Adrenal gland (tissue), 12 donors: Measurements from ENCODE around the gene KRTAP10-2. TPM values are rescaled to one million over a fixed set of nuclear protein-coding genes. Genes with fewer than 3 reads are reported as not detected.

ENCODE experiments used
- DNase-seq, 7 donors: peaks; one replicate each; pipeline ENCODE4 v3.0.0-alpha.2; 2019 to 2020
- H3K27ac ChIP-seq, 5 donors: fragments of 200-600 bp; sonication (generic) in 4 of 5; 1 replicate in 3 of 5; 2 replicates in 2 of 5; pipeline versions ENCODE4 v1.5.1 to v1.8.0; 2016 to 2020; ENCODE audit warnings: mild to moderate bottlenecking in 1 of 5
- H3K27me3 ChIP-seq: fragments of 200-600 bp; 2 replicates; pipeline ENCODE4 v1.8.0; 2021
- H3K36me3 ChIP-seq, 2 donors: fragments of 200-600 bp; replicated peaks in 1 of 2; 1 replicate in 1 of 2; 2 replicates in 1 of 2; pipeline versions ENCODE4 v1.5.1 to v1.8.0; 2018 to 2022
- H3K4me1 ChIP-seq, 2 donors: fragments of 200-600 bp; replicated peaks in 1 of 2; 1 replicate in 1 of 2; 2 replicates in 1 of 2; pipeline versions ENCODE4 v1.5.1 to v1.8.0; 2018 to 2021
- H3K4me3 ChIP-seq, 4 donors: fragments of 200-600 bp; sonication (generic) in 3 of 4; one replicate each; pipeline ENCODE4 v1.5.1; 2016 to 2018
- H3K9me3 ChIP-seq, 3 donors: fragments of 200-600 bp; sonication (generic) in 1 of 3; replicated peaks in 1 of 3; 1 replicate in 2 of 3; 2 replicates in 1 of 3; pipeline versions ENCODE4 v1.5.1 to v1.8.0; 2016 to 2021
- CTCF ChIP-seq, 6 experiments: fragments of 450-650 bp in 4 of 6; fragments of 200-600 bp in 2 of 6; sonication (generic) in 1 of 6; IDR thresholded peaks; 1 replicate in 5 of 6; 2 replicates in 1 of 6; pipeline versions ENCODE4 v1.5.1 to v1.8.0; 2016 to 2021; ENCODE audit warnings: antibody characterized with exemption in 6 of 6, mild to moderate bottlenecking in 2 of 6, moderate library complexity in 1 of 6
- POLR2A ChIP-seq, 2 donors: fragments of 450-650 bp; IDR thresholded peaks; one replicate each; pipeline ENCODE4 v1.6.1; 2017; ENCODE audit warnings: antibody characterized with exemption in 2 of 2, mild to moderate bottlenecking in 2 of 2, moderate library complexity in 1 of 2
- WGBS, 4 donors: extraction: QIAGEN DNeasy Blood & Tissue Kit in 2 of 4; methylation state at CpG; one replicate each; pipeline versions ENCODE4 v1.1.5 to v1.1.7; 2013 to 2017; 5-methylcytosine and 5-hydroxymethylcytosine counted together
- intact Hi-C, 2 donors: fragments of 100-400 bp; cut with DNase I; formaldehyde crosslinking; loops; one replicate each; pipeline versions ENCODE4 v1.14.1 to v1.15.0; 2022 to 2023
- polyA plus RNA-seq, 3 donors: library from polyadenylated mRNA; stranded (reverse); fragments of 200-250 nt in 2 of 3; fragments of 350-450 nt in 1 of 3; fragmentation: Illumina TruSeq in 1 of 3; extraction: RNeasy Lipid Tissue Mini Kit (QIAGEN cat#74804) in 1 of 3; gene quantifications; one replicate each; pipeline ENCODE4 v1.2.3, GENCODE V29; 2013 to 2014
- total RNA-seq, 9 donors: library from RNA; depleted of rRNA in 4 of 9; stranded (reverse); fragments of >200 nt in 4 of 9; fragments of 120-200 nt in 1 of 9; fragmentation: NEBNext Ultra II Directional in 1 of 9; extraction: Animal tissue kit (Norgen Biotek cat#: 25700) in 1 of 9; gene quantifications; one replicate each; pipeline versions ENCODE4 v1.1.0 to v1.2.4, GENCODE V29; 2013 to 2023
- donor health status: healthy with polysubstance abuse.
- donor health status: Bipolar disorder and iron deficiency.
- donor health status: DM: yes; HTN: yes; CAD: no.
- donor health status: DM: no; HTN: no; CAD: no.
- donor health status: DM: no; HTN: no; CAD: no.
- donor health status: DM: yes; HTN: yes; CAD: no.

KRTAP10-2 gene
- total and polyA plus RNA-seq, 12 donors, result not detected

GRCh38 chr21:44579833-44580144, 28.5 kb upstream of the KRTAP10-2 start:
- no peak for TF ChIP-seq POLR2A (IDR thresholded peaks at IDR 0.05)
- no peak for TF ChIP-seq CTCF (IDR thresholded peaks at IDR 0.05)
- Histone ChIP-seq H3K27me3 (peaks cover 5% of the 10 kb centered on the region), H3K4me1 (no peaks in the 10 kb centered on the region), H3K27ac (no peak overlapping the region), H3K9me3 (peaks cover 0 to 7% (median 0%) of the 10 kb centered on the region in 3 donors), H3K4me3 (no peak overlapping the region), H3K36me3 (no peaks in the 10 kb centered on the region)
- DNase-seq, result peak in 1 of 7 donors; percentile 11
- WGBS, 4 donors, result 65 to 71% (median 65%) methylated on average over 7 of the region's 7 CpGs
- intact Hi-C loops, result no loop called here

- peaks cover 7% of the 10 kb centered on the region for H3K27me3 ChIP-seq
- peaks cover 0 to 7% (median 0%) of the 10 kb centered on the region in 3 donors for H3K9me3 ChIP-seq
- no peak for TF ChIP-seq CTCF (IDR thresholded peaks at IDR 0.05)
- TF ChIP-seq POLR2A (IDR thresholded peaks at IDR 0.05), result no peak
Measured at GRCh38 chr21:44579056-44579832, 27.9 kb upstream of the KRTAP10-2 start.

GRCh38 chr21:44578371-44579055, 27.2 kb upstream of the KRTAP10-2 start:
- H3K4me1 ChIP-seq, result no peaks in the 10 kb centered on the region
- WGBS, 4 donors, result 85 to 92% (median 90%) methylated on average over 9 to 17 of the region's 17 CpGs
- intact Hi-C loops, result no loop called here
- H3K4me3 ChIP-seq, result no peak overlapping the region
- peaks cover 3% of the 10 kb centered on the region for H3K27me3 ChIP-seq
- no peaks in the 10 kb centered on the region for H3K36me3 ChIP-seq
- peak in 1 of 7 donors; percentile 23 for DNase-seq
- peaks cover 0 to 7% (median 0%) of the 10 kb centered on the region in 3 donors for H3K9me3 ChIP-seq
- no peak for TF ChIP-seq CTCF (IDR thresholded peaks at IDR 0.05)
- no peak overlapping the region for H3K27ac ChIP-seq

More at GRCh38 chr21:44579056-44579832, 27.9 kb upstream of the KRTAP10-2 start:
- 59 to 78% (median 74%) methylated on average over 7 to 22 of the region's 22 CpGs for WGBS, 4 donors
- no peak overlapping the region for H3K27ac ChIP-seq
- H3K36me3 ChIP-seq, result no peaks in the 10 kb centered on the region
- H3K4me3 ChIP-seq, result no peak overlapping the region
- peak in 1 of 7 donors; percentile 6 for DNase-seq
- intact Hi-C loops, result no loop called here
- H3K4me1 ChIP-seq, result no peaks in the 10 kb centered on the region

- peak in 1 of 7 donors; percentile 34 for DNase-seq
- WGBS, 4 donors, result 78 to 83% (median 79%) methylated on average over 8 to 10 of the region's 10 CpGs
- TF ChIP-seq CTCF (IDR thresholded peaks at IDR 0.05) (no peak), POLR2A (IDR thresholded peaks at IDR 0.05) (no peak)
- no peak overlapping the region for H3K4me3 ChIP-seq
- H3K27ac ChIP-seq, result no peak overlapping the region
- peaks cover 0 to 2% (median 0%) of the 10 kb centered on the region in 3 donors for H3K9me3 ChIP-seq
- no peaks in the 10 kb centered on the region for H3K36me3 ChIP-seq
- H3K4me1 ChIP-seq, result no peaks in the 10 kb centered on the region
- H3K27me3 ChIP-seq, result peaks cover 3% of the 10 kb centered on the region
- intact Hi-C loops, result no loop called here
Measured at GRCh38 chr21:44576025-44576420, 24.7 kb upstream of the KRTAP10-2 start.
